Measurements from ENCODE around the gene PTPRD. TPM values are rescaled to one million over a fixed set of nuclear protein-coding genes. Genes with fewer than 3 reads are reported as not detected.

The PTPRD gene
- total and polyA plus RNA-seq, 2 donors (not counting 1 experiment from before 2014, with no cell fraction given): not detected

DNA sequence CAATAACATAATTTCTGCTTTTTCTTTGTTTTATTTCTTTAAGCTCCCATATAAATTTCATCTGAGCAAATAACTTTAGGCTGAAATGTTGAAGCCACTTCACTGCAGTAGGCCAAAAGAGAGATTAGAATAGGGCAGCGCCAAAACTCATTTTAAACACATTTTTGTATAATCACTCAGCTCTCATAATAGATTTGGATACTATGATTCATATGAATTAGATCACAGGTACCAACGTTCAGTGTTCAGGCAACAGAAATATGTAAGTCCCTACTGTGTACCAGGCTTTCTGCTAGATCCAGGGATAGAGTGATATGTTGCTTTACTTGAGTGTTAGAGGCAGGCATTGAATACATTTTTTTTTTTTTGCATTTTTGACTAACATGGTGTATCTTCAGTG is 370.5 kb downstream of the PTPRD start:
- Histone ChIP-seq H3K27me3 (replicated peaks in 1 of 4; ENCODE audit: control extremely low read depth in 1 of 4, control insufficient read depth in 3 of 4, insufficient read depth in 4 of 4, low read length in 3 of 4) (no peaks in the 10 kb centered on the region), H3K9ac (ENCODE audit: low read length) (no peak overlapping the region), H3K27ac (ENCODE audit: low read length in 2 of 2) (no peak overlapping the region), H3K9me3 (ENCODE audit: control extremely low read depth in 1 of 3, control insufficient read depth in 2 of 3, insufficient read depth in 1 of 3, low read length in 2 of 3) (no peaks in the 10 kb centered on the region), H3K4me2 (replicated peaks; ENCODE audit: low read depth, low read length, poor library complexity, severe bottlenecking) (no peak overlapping the region), H3K4me3 (ENCODE audit: control extremely low read depth in 1 of 5, extremely low read depth in 1 of 5, insufficient read depth in 1 of 5, low read depth in 2 of 5, low read length in 4 of 5) (no peak overlapping the region), H3K79me2 (ENCODE audit: control insufficient read depth, insufficient read depth, low read length) (no peaks in the 10 kb centered on the region), H3K36me3 (replicated peaks in 1 of 2; ENCODE audit: control extremely low read depth in 1 of 2, control insufficient read depth in 1 of 2, extremely low read depth in 1 of 2, insufficient read depth in 2 of 2, low read length in 1 of 2) (no peaks in the 10 kb centered on the region), H3K4me1 (ENCODE audit: control insufficient read depth in 2 of 2, insufficient read depth in 2 of 2, low read length in 2 of 2) (no peaks in the 10 kb centered on the region), H4K20me1 (ENCODE audit: control insufficient read depth, insufficient read depth, low read length, poor library complexity, severe bottlenecking) (no peaks in the 10 kb centered on the region), H2AFZ (ENCODE audit: insufficient read depth, low read depth, low read length, poor library complexity, severe bottlenecking) (no peak overlapping the region)
- intact Hi-C loops (cut with micrococcal nuclease): no loop called here
- Mint-ChIP-seq H3K27ac (no peak overlapping the region), H3K4me3 (no peak overlapping the region), H3K27me3 (no peaks in the 10 kb centered on the region), H3K9me3 (ENCODE audit: insufficient read depth) (no peaks in the 10 kb centered on the region), H3K4me1 (no peaks in the 10 kb centered on the region)
- ChIA-PET CTCF (no interaction called here), POLR2A (no interaction called here)
- no peak for ATAC-seq (ENCODE audit: low read depth)
- DNase-seq: no peak
- TF ChIP-seq EZH2 (IDR thresholded peaks at IDR 0.05; ENCODE audit: borderline replicate concordance, insufficient read depth, low read depth, low read length, poor library complexity, severe bottlenecking): no peak
- TF ChIP-seq, protein P1, sequence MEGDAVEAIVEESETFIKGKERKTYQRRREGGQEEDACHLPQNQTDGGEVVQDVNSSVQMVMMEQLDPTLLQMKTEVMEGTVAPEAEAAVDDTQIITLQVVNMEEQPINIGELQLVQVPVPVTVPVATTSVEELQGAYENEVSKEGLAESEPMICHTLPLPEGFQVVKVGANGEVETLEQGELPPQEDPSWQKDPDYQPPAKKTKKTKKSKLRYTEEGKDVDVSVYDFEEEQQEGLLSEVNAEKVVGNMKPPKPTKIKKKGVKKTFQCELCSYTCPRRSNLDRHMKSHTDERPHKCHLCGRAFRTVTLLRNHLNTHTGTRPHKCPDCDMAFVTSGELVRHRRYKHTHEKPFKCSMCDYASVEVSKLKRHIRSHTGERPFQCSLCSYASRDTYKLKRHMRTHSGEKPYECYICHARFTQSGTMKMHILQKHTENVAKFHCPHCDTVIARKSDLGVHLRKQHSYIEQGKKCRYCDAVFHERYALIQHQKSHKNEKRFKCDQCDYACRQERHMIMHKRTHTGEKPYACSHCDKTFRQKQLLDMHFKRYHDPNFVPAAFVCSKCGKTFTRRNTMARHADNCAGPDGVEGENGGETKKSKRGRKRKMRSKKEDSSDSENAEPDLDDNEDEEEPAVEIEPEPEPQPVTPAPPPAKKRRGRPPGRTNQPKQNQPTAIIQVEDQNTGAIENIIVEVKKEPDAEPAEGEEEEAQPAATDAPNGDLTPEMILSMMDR (IDR thresholded peaks at IDR 0.05): no peak
- no CpG with 5 or more reads among the region's 2 CpGs for WGBS (ENCODE audit: insufficient coverage)

DNA sequence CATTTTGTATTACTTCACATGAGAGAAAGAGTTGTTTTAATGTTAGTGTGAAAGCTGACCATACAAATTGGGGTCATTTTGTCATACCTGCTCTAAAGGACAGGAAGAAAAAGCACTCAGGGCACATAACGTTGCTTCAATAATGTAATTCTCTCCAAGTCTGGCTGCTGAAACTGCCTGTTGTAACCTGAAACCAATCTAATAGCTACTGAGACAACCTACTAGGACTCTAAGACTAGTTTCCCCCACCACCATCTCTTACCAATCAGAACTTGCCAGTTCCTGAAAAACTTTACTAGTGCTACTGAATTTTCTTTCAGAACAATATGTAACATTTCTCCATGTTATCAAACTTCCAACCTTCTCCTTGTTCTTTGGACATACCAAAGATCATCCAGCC is 374.7 kb downstream of the PTPRD start:
- no peak for TF ChIP-seq EZH2 (IDR thresholded peaks at IDR 0.05; ENCODE audit: borderline replicate concordance, insufficient read depth, low read depth, low read length, poor library complexity, severe bottlenecking)
- TF ChIP-seq, protein P1 (IDR thresholded peaks at IDR 0.05): no peak
- POLR2A ChIA-PET: no interaction called here
- no peaks in the 10 kb centered on the region for H3K4me1 Mint-ChIP-seq
- no peaks in the 10 kb centered on the region for H3K27me3 Mint-ChIP-seq
- no peak overlapping the region for H3K4me3 Mint-ChIP-seq
- H3K9me3 Mint-ChIP-seq (ENCODE audit: insufficient read depth): no peaks in the 10 kb centered on the region
- no peak overlapping the region for H3K4me2 ChIP-seq (replicated peaks; ENCODE audit: low read depth, low read length, poor library complexity, severe bottlenecking)
- no peak overlapping the region for H3K4me3 ChIP-seq (ENCODE audit: control extremely low read depth in 1 of 5, extremely low read depth in 1 of 5, insufficient read depth in 1 of 5, low read depth in 2 of 5, low read length in 4 of 5)
- no peak overlapping the region for H3K9ac ChIP-seq (ENCODE audit: low read length)
- no peak overlapping the region for H2AFZ ChIP-seq (ENCODE audit: insufficient read depth, low read depth, low read length, poor library complexity, severe bottlenecking)
- DNase-seq (no peak), ATAC-seq (ENCODE audit: low read depth) (no peak)
- intact Hi-C loops (cut with micrococcal nuclease): no loop called here
- H3K27me3 ChIP-seq (replicated peaks in 1 of 4; ENCODE audit: control extremely low read depth in 1 of 4, control insufficient read depth in 3 of 4, insufficient read depth in 4 of 4, low read length in 3 of 4): no peaks in the 10 kb centered on the region
- CTCF ChIA-PET: no interaction called here
- H3K36me3 ChIP-seq (replicated peaks in 1 of 2; ENCODE audit: control extremely low read depth in 1 of 2, control insufficient read depth in 1 of 2, extremely low read depth in 1 of 2, insufficient read depth in 2 of 2, low read length in 1 of 2): no peaks in the 10 kb centered on the region
- no peak overlapping the region for H3K27ac ChIP-seq (ENCODE audit: low read length in 2 of 2)
- H3K79me2 ChIP-seq (ENCODE audit: control insufficient read depth, insufficient read depth, low read length): no peaks in the 10 kb centered on the region
- WGBS (ENCODE audit: insufficient coverage): 100% methylated on average over 1 of the region's 1 CpG
- H3K27ac Mint-ChIP-seq: no peak overlapping the region
- no peaks in the 10 kb centered on the region for H3K4me1 ChIP-seq (ENCODE audit: control insufficient read depth in 2 of 2, insufficient read depth in 2 of 2, low read length in 2 of 2)
- H3K9me3 ChIP-seq (ENCODE audit: control extremely low read depth in 1 of 3, control insufficient read depth in 2 of 3, insufficient read depth in 1 of 3, low read length in 2 of 3): no peaks in the 10 kb centered on the region
- H4K20me1 ChIP-seq (ENCODE audit: control insufficient read depth, insufficient read depth, low read length, poor library complexity, severe bottlenecking): no peaks in the 10 kb centered on the region

Data from B cell (primary cell).